GM23338 (cell line): Measurements from ENCODE around the gene ZNF641.

ENCODE experiments used
- CTCF ChIP-seq, 2 experiments: fragments of 200-600 bp in 1 of 2; sonication (generic) in 1 of 2; conservative IDR thresholded peaks; 2 replicates each; pipeline versions ENCODE4 v1.5.1 to v1.6.1; 2016 to 2017; ENCODE audit warnings: antibody characterized with exemption in 2 of 2, low read depth in 2 of 2, mild to moderate bottlenecking in 2 of 2, moderate library complexity in 1 of 2
- EZH2phosphoT487 ChIP-seq: fragments of 200-600 bp; sonication (generic); IDR thresholded peaks from one replicate; pipeline ENCODE4 v1.8.1; 2018; ENCODE audit warnings: antibody characterized with exemption; ENCODE audit not compliant: unreplicated experiment
- POLR2AphosphoS5 ChIP-seq: IDR thresholded peaks from 2 replicates; pipeline ENCODE4 v1.6.1; 2016; ENCODE audit warnings: antibody characterized with exemption, low read depth

GRCh38 chr12:48302161-48302911, 48.4 kb downstream of the ZNF641 start:
- no peak for TF ChIP-seq EZH2phosphoT487
- TF ChIP-seq CTCF (conservative IDR thresholded peaks at IDR 0.05; ENCODE audit: low read depth in 2 of 2), result no peak
- TF ChIP-seq POLR2AphosphoS5, result no peak
